Measurements from ENCODE around the gene HHIPL2.

The HHIPL2 gene

DNA sequence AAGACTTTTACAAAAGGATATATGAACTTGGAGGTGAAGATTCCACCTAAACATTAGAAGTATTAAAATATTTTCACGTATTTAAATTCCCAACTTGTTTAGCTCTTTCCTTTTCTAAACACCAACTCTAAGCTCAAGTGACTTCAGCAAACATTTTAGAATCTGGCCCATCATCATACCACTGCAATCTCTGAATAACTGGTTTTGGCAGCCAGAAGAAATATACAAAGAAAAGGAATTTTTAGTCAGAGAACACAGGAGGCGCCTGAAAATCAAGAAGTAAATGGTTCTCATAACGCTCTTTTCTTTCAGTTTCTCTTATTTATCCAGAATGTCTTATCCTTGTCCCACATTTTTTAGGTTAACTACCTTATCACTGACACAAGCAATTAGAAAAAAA is 31.4 kb upstream of the HHIPL2 start:
- Histone ChIP-seq H3K27ac (ENCODE audit: insufficient read depth, low read length, poor library complexity, severe bottlenecking) (no peak overlapping the region), H3K4me1 (ENCODE audit: control insufficient read depth, insufficient read depth, low read length, poor library complexity, severe bottlenecking) (no peaks in the 10 kb centered on the region), H3K9me3 (ENCODE audit: control insufficient read depth, low read length) (no peaks in the 10 kb centered on the region), H3K27me3 (replicated peaks; ENCODE audit: control insufficient read depth, insufficient read depth, low read length, poor library complexity, severe bottlenecking) (no peaks in the 10 kb centered on the region), H3K36me3 (ENCODE audit: control insufficient read depth, insufficient read depth, low read length) (peaks cover 14% of the 10 kb centered on the region), H3K4me3 (ENCODE audit: insufficient read depth, low read depth, low read length, poor library complexity, severe bottlenecking) (no peak overlapping the region)
- DNase-seq, result no peak

DNA sequence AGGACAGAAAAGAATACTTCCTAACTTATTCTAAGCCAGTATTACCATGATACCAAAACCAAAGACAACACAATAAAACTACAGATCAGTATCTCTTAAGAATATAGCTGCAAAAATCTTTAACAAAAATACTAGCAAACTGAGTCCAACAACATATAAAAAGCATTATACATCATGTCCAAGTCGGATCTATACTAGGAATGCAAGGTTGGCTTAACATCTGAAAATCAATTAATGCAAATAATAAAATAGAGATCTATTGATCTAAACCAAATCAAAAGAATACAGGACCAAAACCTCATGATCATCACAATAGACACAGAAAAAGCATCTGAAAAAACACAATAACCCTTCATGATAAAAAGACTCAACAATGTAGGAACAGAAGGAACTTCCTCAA is 22.9 kb upstream of the HHIPL2 start:
- Histone ChIP-seq H3K27ac (ENCODE audit: insufficient read depth, low read length, poor library complexity, severe bottlenecking) (no peak overlapping the region), H3K27me3 (replicated peaks; ENCODE audit: control insufficient read depth, insufficient read depth, low read length, poor library complexity, severe bottlenecking) (no peaks in the 10 kb centered on the region), H3K9me3 (ENCODE audit: control insufficient read depth, low read length) (no peaks in the 10 kb centered on the region), H3K4me3 (ENCODE audit: insufficient read depth, low read depth, low read length, poor library complexity, severe bottlenecking) (no peak overlapping the region), H3K36me3 (ENCODE audit: control insufficient read depth, insufficient read depth, low read length) (peaks cover 30% of the 10 kb centered on the region), H3K4me1 (ENCODE audit: control insufficient read depth, insufficient read depth, low read length, poor library complexity, severe bottlenecking) (no peaks in the 10 kb centered on the region)
- DNase-seq, result no peak

DNA sequence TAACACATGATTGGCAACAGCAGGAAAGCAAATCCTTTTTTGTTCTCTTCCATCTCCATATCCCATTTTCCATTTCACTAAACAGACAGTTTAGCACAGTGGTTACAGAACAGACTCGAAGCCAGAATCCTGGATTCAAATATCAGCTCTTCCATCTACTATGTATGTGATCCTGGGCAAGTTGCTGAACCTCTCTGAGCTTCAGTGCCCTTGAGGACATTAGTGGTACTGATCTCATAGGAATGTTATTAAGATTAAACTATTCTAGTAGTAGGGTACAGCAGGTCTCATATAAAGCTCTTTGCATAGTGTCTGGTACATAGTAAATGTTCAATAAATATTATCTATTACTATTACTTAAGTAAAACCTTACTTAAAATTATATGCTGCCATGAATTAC is 13.8 kb upstream of the HHIPL2 start:
- DNase-seq, result no peak
- H3K27ac ChIP-seq (ENCODE audit: insufficient read depth, low read length, poor library complexity, severe bottlenecking), result no peak overlapping the region

DNA sequence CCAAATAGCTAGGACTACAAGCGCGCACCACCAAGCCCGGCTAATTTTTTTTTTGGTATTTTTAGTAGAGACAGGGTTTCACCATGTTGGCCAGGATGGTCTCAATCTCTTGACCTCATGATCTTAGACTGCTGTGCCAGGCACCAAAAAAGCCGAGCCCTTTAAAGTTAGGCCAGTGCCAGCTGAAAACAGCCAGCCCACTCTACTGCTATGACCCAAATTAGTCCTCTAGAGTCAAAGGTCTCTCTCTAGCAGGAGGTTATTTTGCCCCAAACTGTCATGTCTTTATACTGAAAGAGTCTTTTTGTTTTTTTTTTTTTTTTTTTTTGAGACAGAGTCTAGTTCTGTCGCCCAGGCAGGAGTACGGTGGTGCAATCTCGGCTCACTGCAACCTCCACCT is 9.7 kb upstream of the HHIPL2 start:
- Histone ChIP-seq H3K27me3 (replicated peaks; ENCODE audit: control insufficient read depth, insufficient read depth, low read length, poor library complexity, severe bottlenecking) (no peaks in the 10 kb centered on the region), H3K36me3 (ENCODE audit: control insufficient read depth, insufficient read depth, low read length) (peaks cover 13% of the 10 kb centered on the region), H3K4me1 (ENCODE audit: control insufficient read depth, insufficient read depth, low read length, poor library complexity, severe bottlenecking) (no peaks in the 10 kb centered on the region), H3K9me3 (ENCODE audit: control insufficient read depth, low read length) (no peaks in the 10 kb centered on the region), H3K27ac (ENCODE audit: insufficient read depth, low read length, poor library complexity, severe bottlenecking) (no peak overlapping the region), H3K4me3 (ENCODE audit: insufficient read depth, low read depth, low read length, poor library complexity, severe bottlenecking) (no peak overlapping the region)
- DNase-seq, result no peak

More for the DNA sequence above, 13.8 kb upstream of the HHIPL2 start:
- no peak overlapping the region for H3K4me3 ChIP-seq (ENCODE audit: insufficient read depth, low read depth, low read length, poor library complexity, severe bottlenecking)
- peaks cover 13% of the 10 kb centered on the region for H3K36me3 ChIP-seq (ENCODE audit: control insufficient read depth, insufficient read depth, low read length)
- H3K27me3 ChIP-seq (replicated peaks; ENCODE audit: control insufficient read depth, insufficient read depth, low read length, poor library complexity, severe bottlenecking), result no peaks in the 10 kb centered on the region
- H3K4me1 ChIP-seq (ENCODE audit: control insufficient read depth, insufficient read depth, low read length, poor library complexity, severe bottlenecking), result no peaks in the 10 kb centered on the region
- no peaks in the 10 kb centered on the region for H3K9me3 ChIP-seq (ENCODE audit: control insufficient read depth, low read length)

DNA sequence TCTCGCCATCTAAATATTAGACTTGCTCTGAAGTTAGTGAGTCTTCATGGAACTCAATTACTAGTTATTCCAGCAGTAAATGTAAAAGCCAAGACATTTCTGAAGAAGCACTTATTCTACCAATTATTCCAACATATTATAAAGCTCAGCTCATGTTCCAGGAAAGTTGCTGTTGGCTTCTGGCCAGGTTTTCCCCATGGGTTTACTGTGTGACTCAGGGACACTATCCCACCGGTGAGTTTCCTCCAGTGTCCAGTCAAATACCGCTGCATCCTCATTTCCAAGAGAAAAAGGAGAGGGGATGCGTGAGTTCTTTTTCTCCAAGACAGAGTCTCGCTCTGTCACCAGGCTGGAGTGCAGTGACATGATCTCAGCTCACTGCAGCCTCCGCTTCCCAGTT is 9.2 kb upstream of the HHIPL2 start:
- Histone ChIP-seq H3K36me3 (ENCODE audit: control insufficient read depth, insufficient read depth, low read length) (peaks cover 13% of the 10 kb centered on the region), H3K27ac (ENCODE audit: insufficient read depth, low read length, poor library complexity, severe bottlenecking) (no peak overlapping the region), H3K27me3 (replicated peaks; ENCODE audit: control insufficient read depth, insufficient read depth, low read length, poor library complexity, severe bottlenecking) (no peaks in the 10 kb centered on the region), H3K9me3 (ENCODE audit: control insufficient read depth, low read length) (no peaks in the 10 kb centered on the region), H3K4me1 (ENCODE audit: control insufficient read depth, insufficient read depth, low read length, poor library complexity, severe bottlenecking) (no peaks in the 10 kb centered on the region), H3K4me3 (ENCODE audit: insufficient read depth, low read depth, low read length, poor library complexity, severe bottlenecking) (no peak overlapping the region)
- no peak for DNase-seq

DNA sequence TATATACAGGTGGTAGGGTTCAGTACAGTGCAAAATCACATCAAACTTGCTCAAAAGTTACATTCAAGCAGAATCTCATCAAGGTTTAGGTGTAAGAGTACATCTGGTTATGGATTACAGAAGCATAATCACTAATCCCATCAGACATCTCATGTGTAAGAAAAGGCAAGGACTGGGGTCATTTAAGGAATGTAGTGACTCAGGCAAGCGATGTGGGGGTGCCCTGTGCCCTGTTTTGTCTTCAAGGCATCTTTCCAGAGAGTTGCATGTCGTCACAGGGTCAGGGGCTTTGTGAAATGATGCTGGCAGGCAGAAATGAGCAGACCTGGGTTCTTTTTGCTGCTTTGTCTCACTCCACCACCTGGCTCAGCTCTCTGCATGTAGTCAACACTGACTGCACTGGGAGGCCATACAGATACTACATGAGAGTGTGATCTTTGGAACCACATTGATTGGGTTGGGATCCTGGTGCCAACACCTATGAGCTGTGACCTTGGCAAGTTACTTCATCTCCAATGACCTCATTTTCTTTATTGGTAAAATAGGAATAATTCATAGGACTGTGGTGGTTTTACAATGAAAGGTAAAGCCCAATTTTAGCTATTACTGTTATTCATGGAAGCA is 8.2 kb upstream of the HHIPL2 start:
- Histone ChIP-seq H3K27ac (ENCODE audit: insufficient read depth, low read length, poor library complexity, severe bottlenecking) (no peak overlapping the region), H3K4me1 (ENCODE audit: control insufficient read depth, insufficient read depth, low read length, poor library complexity, severe bottlenecking) (no peaks in the 10 kb centered on the region), H3K36me3 (ENCODE audit: control insufficient read depth, insufficient read depth, low read length) (peaks cover 8% of the 10 kb centered on the region), H3K9me3 (ENCODE audit: control insufficient read depth, low read length) (no peaks in the 10 kb centered on the region), H3K27me3 (replicated peaks; ENCODE audit: control insufficient read depth, insufficient read depth, low read length, poor library complexity, severe bottlenecking) (no peaks in the 10 kb centered on the region), H3K4me3 (ENCODE audit: insufficient read depth, low read depth, low read length, poor library complexity, severe bottlenecking) (no peak overlapping the region)
- DNase-seq, result no peak

DNA sequence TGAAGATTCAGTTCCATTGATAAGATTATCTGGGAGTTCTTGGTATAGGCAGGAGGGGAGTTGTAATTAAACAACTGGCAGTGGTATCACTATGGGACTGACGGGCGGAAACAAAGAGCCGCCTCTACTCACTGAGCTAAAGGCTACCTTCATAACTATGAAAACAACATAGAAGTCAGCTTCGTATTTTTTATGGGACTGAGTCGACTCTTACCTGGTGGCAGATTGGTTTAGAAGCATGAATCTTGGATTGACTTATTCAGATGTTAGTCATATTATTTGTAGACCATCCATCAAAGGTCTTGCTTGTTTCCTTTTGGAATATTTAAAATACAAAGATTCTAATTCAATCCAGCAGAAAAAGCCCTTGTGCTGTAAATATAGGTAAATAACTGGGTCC is 6.3 kb upstream of the HHIPL2 start:
- Histone ChIP-seq H3K4me3 (ENCODE audit: insufficient read depth, low read depth, low read length, poor library complexity, severe bottlenecking) (no peak overlapping the region), H3K27me3 (replicated peaks; ENCODE audit: control insufficient read depth, insufficient read depth, low read length, poor library complexity, severe bottlenecking) (no peaks in the 10 kb centered on the region), H3K4me1 (ENCODE audit: control insufficient read depth, insufficient read depth, low read length, poor library complexity, severe bottlenecking) (no peaks in the 10 kb centered on the region), H3K9me3 (ENCODE audit: control insufficient read depth, low read length) (no peaks in the 10 kb centered on the region), H3K27ac (ENCODE audit: insufficient read depth, low read length, poor library complexity, severe bottlenecking) (no peak overlapping the region), H3K36me3 (ENCODE audit: control insufficient read depth, insufficient read depth, low read length) (no peaks in the 10 kb centered on the region)
- DNase-seq, result no peak

DNA sequence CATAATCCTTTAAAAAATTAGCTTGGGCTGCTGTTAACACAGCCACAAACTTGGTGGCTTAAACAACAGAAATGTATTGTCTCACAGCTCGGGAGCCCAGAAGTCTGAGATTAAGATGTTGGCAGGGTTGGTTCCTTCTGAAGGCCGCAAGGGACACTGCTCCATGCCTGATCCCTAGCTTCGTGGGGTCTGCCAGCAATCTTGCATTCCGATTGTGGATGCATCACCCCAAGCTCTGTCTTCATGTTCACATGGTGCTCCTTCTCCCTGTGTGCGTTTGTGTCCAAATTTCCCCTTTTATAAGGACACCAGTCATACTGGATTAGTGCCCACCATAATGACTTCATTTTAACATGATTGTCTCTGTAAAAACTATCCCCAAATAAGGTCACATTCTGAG is 5.0 kb upstream of the HHIPL2 start:
- no peaks in the 10 kb centered on the region for H3K4me1 ChIP-seq (ENCODE audit: control insufficient read depth, insufficient read depth, low read length, poor library complexity, severe bottlenecking)
- no peaks in the 10 kb centered on the region for H3K9me3 ChIP-seq (ENCODE audit: control insufficient read depth, low read length)
- H3K36me3 ChIP-seq (ENCODE audit: control insufficient read depth, insufficient read depth, low read length), result no peaks in the 10 kb centered on the region
- no peak overlapping the region for H3K4me3 ChIP-seq (ENCODE audit: insufficient read depth, low read depth, low read length, poor library complexity, severe bottlenecking)
- H3K27ac ChIP-seq (ENCODE audit: insufficient read depth, low read length, poor library complexity, severe bottlenecking), result no peak overlapping the region
- DNase-seq, result no peak
- no peaks in the 10 kb centered on the region for H3K27me3 ChIP-seq (replicated peaks; ENCODE audit: control insufficient read depth, insufficient read depth, low read length, poor library complexity, severe bottlenecking)

DNA sequence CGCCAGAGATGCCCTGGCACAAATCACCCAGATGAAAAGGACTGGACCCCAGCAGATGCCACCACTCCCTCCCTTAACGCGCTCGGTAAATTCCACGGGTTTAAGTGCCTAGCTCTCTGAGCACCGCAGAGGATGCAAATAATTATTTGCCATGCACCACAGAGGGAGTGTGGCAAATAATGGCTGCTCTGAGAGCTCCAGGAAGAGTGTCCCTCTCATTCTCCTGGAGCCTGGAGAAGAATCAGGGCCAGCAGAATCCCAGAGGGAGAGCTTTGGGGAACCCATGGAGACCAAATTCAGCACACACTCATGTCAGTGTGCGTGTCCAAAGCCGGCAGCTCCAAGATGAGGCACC is 667 bp downstream of the HHIPL2 start:
- no peak for DNase-seq
- no peak overlapping the region for H3K27ac ChIP-seq (ENCODE audit: insufficient read depth, low read length, poor library complexity, severe bottlenecking)
- no peaks in the 10 kb centered on the region for H3K36me3 ChIP-seq (ENCODE audit: control insufficient read depth, insufficient read depth, low read length)
- peaks cover 3% of the 10 kb centered on the region for H3K27me3 ChIP-seq (replicated peaks; ENCODE audit: control insufficient read depth, insufficient read depth, low read length, poor library complexity, severe bottlenecking)
- no peak overlapping the region for H3K4me3 ChIP-seq (ENCODE audit: insufficient read depth, low read depth, low read length, poor library complexity, severe bottlenecking)
- no peaks in the 10 kb centered on the region for H3K4me1 ChIP-seq (ENCODE audit: control insufficient read depth, insufficient read depth, low read length, poor library complexity, severe bottlenecking)
- no peaks in the 10 kb centered on the region for H3K9me3 ChIP-seq (ENCODE audit: control insufficient read depth, low read length)

DNA sequence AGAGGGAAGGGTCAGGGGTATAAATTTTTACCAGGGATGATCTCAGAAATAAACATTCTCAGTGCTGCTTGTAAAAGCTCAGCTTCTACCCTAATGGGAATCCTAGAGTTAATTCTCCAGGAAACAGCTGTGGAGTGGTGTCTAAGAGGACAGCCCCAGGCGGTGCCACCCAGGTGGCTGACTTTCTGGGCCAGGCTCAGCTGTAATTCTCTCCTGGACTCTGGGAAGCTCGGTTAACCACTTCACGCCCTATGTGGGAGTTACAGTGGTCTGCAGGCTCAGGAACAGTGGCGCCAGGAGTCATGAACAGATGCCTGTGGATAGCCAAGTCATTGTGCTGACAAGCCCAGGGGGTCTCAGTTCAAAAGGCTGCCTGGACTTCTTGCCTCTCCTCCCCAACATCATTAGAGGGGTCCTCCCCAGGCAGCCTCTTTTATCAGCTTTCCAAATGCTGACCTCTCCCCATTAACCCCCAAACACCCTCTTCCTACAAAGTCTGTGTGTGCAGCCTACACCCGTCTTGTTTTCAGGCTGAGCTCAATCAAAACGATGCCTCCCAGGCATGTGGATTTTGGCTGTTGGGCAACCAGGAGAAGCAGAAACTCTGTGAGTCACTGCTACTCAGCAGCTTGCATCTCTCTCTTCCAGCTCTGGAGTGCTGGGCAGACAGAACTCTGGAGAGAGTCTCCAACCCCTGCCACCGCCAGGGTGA is 1.2 kb downstream of the HHIPL2 start:
- no peaks in the 10 kb centered on the region for H3K9me3 ChIP-seq (ENCODE audit: control insufficient read depth, low read length)

More for the DNA sequence above, 1.2 kb downstream of the HHIPL2 start:
- no peak overlapping the region for H3K4me3 ChIP-seq (ENCODE audit: insufficient read depth, low read depth, low read length, poor library complexity, severe bottlenecking)
- H3K4me1 ChIP-seq (ENCODE audit: control insufficient read depth, insufficient read depth, low read length, poor library complexity, severe bottlenecking), result no peaks in the 10 kb centered on the region
- no peaks in the 10 kb centered on the region for H3K36me3 ChIP-seq (ENCODE audit: control insufficient read depth, insufficient read depth, low read length)
- DNase-seq, result no peak
- H3K27ac ChIP-seq (ENCODE audit: insufficient read depth, low read length, poor library complexity, severe bottlenecking), result no peak overlapping the region
- H3K27me3 ChIP-seq (replicated peaks; ENCODE audit: control insufficient read depth, insufficient read depth, low read length, poor library complexity, severe bottlenecking), result peaks cover 3% of the 10 kb centered on the region
